NCI-H2196 treated with DMSO at 0.1 percent for 48 hours (cell line): ENCODE measurements around the gene CTNNA2.

Source experiments
- DNase-seq: peaks from one replicate; lab custom pipeline; 2025; ENCODE audit not compliant: unreplicated experiment; lab: John Stamatoyannopoulos, UW

CTNNA2 gene

DNA sequence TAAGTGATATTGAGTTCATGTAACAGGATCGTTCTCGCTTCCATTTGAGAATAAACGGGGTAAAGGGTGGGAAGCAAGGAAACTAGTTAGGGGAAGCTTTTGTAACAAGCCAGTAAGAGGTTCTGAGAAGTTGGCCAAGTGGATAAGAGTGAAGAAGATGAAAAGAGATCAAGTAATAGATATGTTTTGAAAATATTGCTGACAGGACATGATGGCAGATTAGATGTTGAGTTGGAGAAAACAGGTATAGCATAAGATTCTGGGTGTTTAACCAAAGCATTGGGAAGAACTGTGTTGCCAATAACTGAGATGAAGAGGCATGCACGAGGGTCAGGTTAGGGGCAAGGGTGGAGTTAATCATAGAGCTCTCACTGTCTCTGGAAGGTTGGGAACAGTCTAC, 1121.7 kb downstream of the CTNNA2 start:
- no peak for DNase-seq

DNA sequence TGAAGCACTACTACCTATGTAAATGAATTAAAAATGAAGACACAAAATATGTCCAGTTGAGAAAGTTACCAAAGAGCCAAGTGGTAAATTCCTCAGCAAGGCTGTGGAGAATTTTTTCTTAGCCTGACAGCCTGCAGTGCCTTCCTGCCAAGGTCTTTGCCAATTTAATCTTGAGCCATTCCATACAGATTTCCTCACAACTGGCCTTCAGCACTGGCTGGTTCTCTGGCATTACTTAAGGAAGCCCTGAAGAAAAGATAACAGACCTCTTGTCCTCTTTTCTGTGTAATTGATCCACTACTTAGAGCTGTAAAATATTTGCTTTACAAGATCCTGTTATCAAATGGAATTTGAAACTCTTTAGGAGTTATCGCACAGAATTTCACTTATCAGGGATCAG, 1125.9 kb downstream of the CTNNA2 start:
- no peak for DNase-seq

DNA sequence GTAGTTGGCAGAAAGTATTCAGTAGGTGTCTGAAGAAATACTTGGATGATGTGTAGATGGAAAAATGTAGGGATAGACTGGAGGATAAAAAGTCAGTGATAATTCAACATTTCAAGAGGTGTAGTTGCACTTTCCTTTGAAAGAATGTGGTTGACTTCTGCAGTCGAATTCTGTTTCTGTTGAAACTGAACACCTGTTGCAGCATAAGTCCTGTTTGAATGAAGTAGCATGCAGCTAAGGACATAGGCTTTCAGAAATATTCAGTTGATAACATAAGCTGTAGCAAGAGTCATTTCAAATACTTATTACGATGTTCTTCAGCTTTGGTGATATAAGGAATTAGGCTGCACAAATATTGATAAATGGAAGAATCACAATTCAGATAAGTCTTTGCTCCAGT, 1129.6 kb downstream of the CTNNA2 start:
- no peak for DNase-seq

DNA sequence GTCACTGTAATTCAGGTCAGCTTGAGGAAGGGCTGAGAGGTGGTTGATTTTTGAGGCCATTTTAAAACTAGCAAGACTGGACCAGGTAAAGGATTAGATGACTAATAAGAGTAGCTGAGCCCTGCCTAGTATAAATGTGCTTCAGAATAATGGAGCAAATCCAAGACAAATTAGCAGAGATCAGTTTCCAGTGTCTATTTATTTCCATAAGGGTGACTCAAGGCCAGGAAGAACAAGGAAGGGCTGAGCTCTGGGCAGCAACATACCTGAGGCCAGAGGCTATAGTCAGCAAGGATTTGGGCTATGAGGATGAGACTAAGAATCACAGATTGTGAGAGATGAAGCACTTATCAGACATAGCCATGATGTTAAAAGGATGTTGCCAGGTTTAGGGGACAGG, 1130.7 kb downstream of the CTNNA2 start:
- DNase-seq, result no peak

DNA sequence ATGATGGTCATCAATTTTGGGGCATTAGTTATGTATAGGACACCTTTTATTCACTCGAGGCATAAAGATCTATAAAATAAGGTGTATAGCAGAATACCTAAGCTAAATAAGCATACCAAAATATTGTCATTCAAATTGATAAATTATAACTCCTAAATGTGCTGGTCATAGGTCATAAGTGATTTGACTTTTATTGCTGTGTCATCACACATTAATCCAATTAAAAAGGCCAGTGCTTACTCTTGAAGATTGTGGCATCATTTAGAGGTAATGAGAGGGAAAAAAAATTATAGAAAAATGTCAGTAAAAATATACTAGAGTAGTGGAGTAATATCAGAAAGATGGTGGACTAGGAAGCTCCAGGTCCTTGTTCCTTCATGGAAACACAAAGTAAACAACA, 1138.6 kb downstream of the CTNNA2 start:
- no peak for DNase-seq

DNA sequence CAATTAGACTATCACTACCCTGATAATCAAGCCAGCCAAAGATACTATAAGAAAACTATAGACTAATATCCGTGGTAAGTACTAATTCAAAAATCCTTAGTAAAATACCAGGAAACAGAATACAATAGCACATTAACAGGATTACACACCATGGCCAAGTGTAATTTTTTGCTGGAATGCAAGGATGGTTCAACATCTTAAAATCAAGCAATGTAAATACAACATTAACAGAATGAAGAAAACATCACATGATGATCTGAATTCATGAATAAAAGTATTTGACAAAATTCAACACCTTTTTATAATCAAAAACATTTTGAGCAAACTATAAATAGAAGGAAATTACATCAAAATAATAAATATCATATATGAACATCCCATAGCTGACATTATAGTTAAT, 1142.4 kb downstream of the CTNNA2 start:
- no peak for DNase-seq

DNA sequence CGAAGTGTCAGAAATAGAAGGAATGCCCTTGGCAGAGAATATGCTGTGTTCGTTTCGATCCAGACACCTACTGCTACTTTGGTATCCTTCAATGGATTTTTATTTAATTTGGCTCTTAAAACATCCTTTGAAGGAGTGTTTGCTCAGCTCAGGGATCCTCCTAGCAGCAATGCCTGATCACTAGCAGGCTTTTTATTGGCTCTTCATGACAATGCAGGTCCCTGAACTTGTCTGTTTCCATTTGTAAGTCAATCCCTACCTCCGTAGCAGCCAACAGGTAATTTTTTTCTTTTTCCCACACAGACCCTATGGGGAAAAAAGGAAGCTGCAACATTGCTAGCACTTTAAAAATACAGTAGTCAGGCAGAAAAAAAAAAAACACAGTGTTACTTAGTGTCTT, 1157.9 kb downstream of the CTNNA2 start:
- DNase-seq, result no peak

DNA sequence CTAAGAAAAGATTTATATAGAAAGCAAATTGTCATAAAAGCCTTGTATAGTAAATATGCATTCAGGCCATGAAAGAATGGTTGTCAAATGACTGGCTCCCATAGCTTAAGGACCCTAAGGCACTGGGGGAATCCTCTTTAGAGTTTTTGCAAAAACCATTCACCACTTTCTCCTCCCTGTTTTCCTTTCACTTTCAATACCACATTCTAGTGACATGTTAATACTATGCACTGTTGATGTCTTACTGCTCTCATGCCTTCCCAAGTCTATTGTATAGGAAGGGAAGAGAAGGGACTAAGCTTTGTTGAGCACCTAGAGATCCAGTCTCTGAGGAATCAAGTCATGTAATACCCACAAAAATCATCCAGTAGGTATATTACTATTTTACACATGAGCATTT, 1174.7 kb downstream of the CTNNA2 start:
- DNase-seq, result no peak

DNA sequence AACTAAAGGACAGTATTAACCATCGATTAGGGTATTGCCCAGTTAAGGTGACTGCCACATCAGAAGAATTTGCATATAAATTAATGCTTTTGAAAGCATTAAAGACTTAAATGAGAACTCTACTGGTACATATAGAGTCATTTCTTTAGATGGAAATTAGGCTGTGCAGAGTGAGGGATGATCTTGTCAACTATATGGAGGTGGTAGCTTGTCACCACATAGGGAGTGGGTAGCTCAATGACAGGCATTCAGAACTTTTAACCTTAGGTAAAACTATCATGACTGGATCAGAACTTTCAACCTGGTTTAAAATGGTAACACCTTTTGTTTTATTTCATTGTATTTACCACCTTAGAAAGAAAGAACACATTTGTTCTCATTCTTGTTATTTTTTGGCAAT, 1176.3 kb downstream of the CTNNA2 start:
- DNase-seq, result no peak
